Thyroid gland (tissue), 4 donors: ENCODE measurements around the gene EIF3B. TPM values are rescaled to one million over a fixed set of nuclear protein-coding genes. Genes with fewer than 3 reads are reported as not detected.

Experiments
- DNase-seq, 2 donors: peaks; one replicate each; pipeline ENCODE4 v3.0.0-alpha.2; 2019
- H3K27ac ChIP-seq, 3 donors: fragments of 200-600 bp; sonication (generic); 1 replicate in 2 of 3; 2 replicates in 1 of 3; pipeline ENCODE4 v1.5.1; 2016 to 2019; ENCODE audit warnings: mild to moderate bottlenecking in 1 of 3, moderate library complexity in 1 of 3
- H3K27me3 ChIP-seq: fragments of 200-600 bp; sonication (generic); one replicate; pipeline ENCODE4 v1.5.1; 2019
- H3K36me3 ChIP-seq, 2 donors: fragments of 200-600 bp; sonication (generic); one replicate each; pipeline ENCODE4 v1.5.1; 2016 to 2019
- H3K4me1 ChIP-seq, 2 donors: fragments of 200-600 bp; sonication (generic); one replicate each; pipeline ENCODE4 v1.5.1; 2017 to 2019
- H3K4me3 ChIP-seq, 3 donors: fragments of 200-600 bp; sonication (generic); replicated peaks in 1 of 3; 1 replicate in 2 of 3; 2 replicates in 1 of 3; pipeline ENCODE4 v1.5.1; 2016; ENCODE audit warnings: mild to moderate bottlenecking in 1 of 3
- H3K9me3 ChIP-seq: fragments of 200-600 bp; sonication (generic); one replicate; pipeline ENCODE4 v1.5.1; 2017
- CTCF ChIP-seq, 6 experiments: fragments of 200-600 bp in 3 of 6; fragments of 450-650 bp in 3 of 6; sonication (generic) in 3 of 6; IDR thresholded peaks; one replicate each; pipeline ENCODE4 v1.5.1; 2016 to 2019; ENCODE audit warnings: antibody characterized with exemption in 6 of 6, mild to moderate bottlenecking in 2 of 6, inconsistent platforms in 1 of 6, moderate library complexity in 1 of 6
- POLR2A ChIP-seq, 2 donors: fragments of 450-650 bp; IDR thresholded peaks; one replicate each; pipeline ENCODE4 v1.6.1; 2017; ENCODE audit warnings: antibody characterized with exemption in 2 of 2, mild to moderate bottlenecking in 2 of 2, moderate library complexity in 1 of 2
- WGBS, 2 donors: methylation state at CpG; one replicate each; pipeline ENCODE4 v1.1.5; 2017; 5-methylcytosine and 5-hydroxymethylcytosine counted together
- intact Hi-C: fragments of 100-400 bp; cut with DNase I; formaldehyde crosslinking; loops from one replicate; pipeline ENCODE4 v1.15.1; 2023
- total RNA-seq, 4 donors: library from RNA; depleted of rRNA; stranded (reverse); fragments of >200 nt; gene quantifications; one replicate each; pipeline ENCODE4 v1.2.3, GENCODE V29; 2016

The EIF3B gene
- total RNA-seq, 4 donors from 2014 or later: 89.4 to 122 (median 111) TPM

GRCh38 chr7:2403014-2403717 is 48.5 kb downstream of the EIF3B start, which contains the start of gene CHST12:
Gene CHST12, plus strand, starts transcription at chr7:2403611. Its CDS starts 29,029 bp downstream, at chr7:2432640.
- peak within 1 kb of the TSS; percentile 12 to 68 (median 44) for H3K27ac ChIP-seq
- peak; percentile 95 for DNase-seq
- 12 to 14% methylated on average over 10 to 11 of the region's 89 CpGs for WGBS, 2 donors
- H3K27me3 ChIP-seq: no peaks in the 10 kb centered on the region
- peaks cover 24 to 49% of the 10 kb centered on the region in 2 donors for H3K4me1 ChIP-seq
- peak within 1 kb of the TSS; percentile 56 to 78 (median 69) for H3K4me3 ChIP-seq
- H3K9me3 ChIP-seq: no peaks in the 10 kb centered on the region
- H3K36me3 ChIP-seq: no peaks in the 10 kb centered on the region
- TF ChIP-seq POLR2A (IDR thresholded peaks at IDR 0.05) (peak in 1 of 2 donors; percentile 69), CTCF (IDR thresholded peaks at IDR 0.05) (no peak)
- intact Hi-C loops: no loop called here

GRCh38 chr7:2403718-2404648 is 49.4 kb downstream of the EIF3B start:
- H3K36me3 ChIP-seq: no peaks in the 10 kb centered on the region
- no peaks in the 10 kb centered on the region for H3K9me3 ChIP-seq
- intact Hi-C loops: no loop called here
- peak overlapping the region; percentile 56 to 78 (median 69) for H3K4me3 ChIP-seq
- H3K4me1 ChIP-seq: peaks cover 32 to 55% of the 10 kb centered on the region in 2 donors
- no peaks in the 10 kb centered on the region for H3K27me3 ChIP-seq
- peak overlapping the region; percentile 12 to 68 (median 44) for H3K27ac ChIP-seq
- DNase-seq: peak; percentile 39 to 45
- 4 to 5% methylated on average over 21 to 37 of the region's 71 CpGs for WGBS, 2 donors
- TF ChIP-seq POLR2A (IDR thresholded peaks at IDR 0.05): no peak
- TF ChIP-seq CTCF (IDR thresholded peaks at IDR 0.05): peak in 3 of 6 experiments; percentile 9 to 21 (median 10)

GRCh38 chr7:2404714-2405119 is 50.1 kb downstream of the EIF3B start:
- H3K27ac ChIP-seq: no peak overlapping the region
- intact Hi-C loops: loop anchor here (5.0 kb wide), 1 partner anchor 47 kb away; no protein-coding TSS in a partner anchor
- peaks cover 36 to 56% of the 10 kb centered on the region in 2 donors for H3K4me1 ChIP-seq

GRCh38 chr7:2405201-2405600 is 50.6 kb downstream of the EIF3B start:
- no peak for DNase-seq
- H3K4me3 ChIP-seq: no peak overlapping the region
- H3K9me3 ChIP-seq: no peaks in the 10 kb centered on the region
- H3K27me3 ChIP-seq: no peaks in the 10 kb centered on the region
- no peak overlapping the region for H3K27ac ChIP-seq
- intact Hi-C loops: loop anchor here (5.0 kb wide), 1 partner anchor 48 kb away; no protein-coding TSS in a partner anchor
- 91 to 93% methylated on average over 10 of the region's 10 CpGs for WGBS, 2 donors
- no peaks in the 10 kb centered on the region for H3K36me3 ChIP-seq
- H3K4me1 ChIP-seq: peaks cover 36 to 56% of the 10 kb centered on the region in 2 donors
- no peak for TF ChIP-seq POLR2A (IDR thresholded peaks at IDR 0.05)
- TF ChIP-seq CTCF (IDR thresholded peaks at IDR 0.05): no peak

More at GRCh38 chr7:2404714-2405119, 50.1 kb downstream of the EIF3B start:
- Histone ChIP-seq H3K36me3 (no peaks in the 10 kb centered on the region), H3K4me3 (peak overlapping the region in 1 of 3 donors; percentile 69), H3K9me3 (no peaks in the 10 kb centered on the region), H3K27me3 (no peaks in the 10 kb centered on the region)
- 79 to 84% methylated on average over 10 to 12 of the region's 12 CpGs for WGBS, 2 donors
- no peak for DNase-seq
- TF ChIP-seq CTCF (IDR thresholded peaks at IDR 0.05): no peak
- no peak for TF ChIP-seq POLR2A (IDR thresholded peaks at IDR 0.05)
